Measurements from ENCODE around the gene TNC.

Gene TNC

DNA sequence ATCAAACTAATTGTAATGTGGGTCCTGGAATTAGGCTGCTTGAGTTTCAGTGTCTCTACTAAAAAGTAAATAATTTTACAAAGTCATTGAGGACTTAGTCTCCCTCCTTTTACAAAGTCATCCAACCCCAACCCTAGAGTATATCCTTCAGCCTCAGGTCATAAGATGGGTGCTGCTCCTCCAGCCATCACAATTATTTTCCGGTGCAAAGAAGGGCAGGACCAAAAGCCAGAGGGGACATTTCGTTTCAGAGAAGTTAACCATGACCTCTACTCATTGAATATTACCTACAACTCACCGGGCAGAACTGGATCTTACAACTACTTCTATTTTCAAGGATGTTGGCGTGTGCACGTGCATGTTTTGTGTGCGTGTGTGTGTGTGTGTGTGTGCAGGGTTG lies 127.1 kb downstream of the TNC start:
- no peaks in the 10 kb centered on the region for H3K79me1 ChIP-seq (ENCODE audit: low read length)
- H3K18ac ChIP-seq (ENCODE audit: low read length), result no peak overlapping the region
- H3K56ac ChIP-seq (ENCODE audit: low read length), result no peak overlapping the region
- H2BK120ac ChIP-seq (ENCODE audit: low read depth, low read length), result no peak overlapping the region
- no CpG with 5 or more reads among the region's 6 CpGs for WGBS (ENCODE audit: extremely low coverage, insufficient coverage, low lambda C conversion rate)
- H2BK5ac ChIP-seq (ENCODE audit: low read length), result no peak overlapping the region
- no peak overlapping the region for H2BK15ac ChIP-seq (replicated peaks; ENCODE audit: low read depth)
- H3K23ac ChIP-seq (ENCODE audit: low read length), result no peak overlapping the region
- no peak overlapping the region for H3K9ac ChIP-seq (ENCODE audit: low read length)
- H3K4me1 ChIP-seq (ENCODE audit: control insufficient read depth, low read depth, low read length), result no peaks in the 10 kb centered on the region
- H3K27me3 ChIP-seq (ENCODE audit: insufficient read depth, low read length, poor library complexity), result no peaks in the 10 kb centered on the region
- no peak overlapping the region for H3K4me3 ChIP-seq (ENCODE audit: low read length)
- no peak overlapping the region for H4K5ac ChIP-seq (ENCODE audit: low read length)
- no peaks in the 10 kb centered on the region for H3K79me2 ChIP-seq (ENCODE audit: control insufficient read depth, insufficient read depth, low read length)
- no peak overlapping the region for H3K27ac ChIP-seq (ENCODE audit: low read depth, low read length)
- H3K36me3 ChIP-seq (ENCODE audit: control insufficient read depth, insufficient read depth, low read length), result no peaks in the 10 kb centered on the region
- DNase-seq, result no peak
- no peak overlapping the region for H3K4me2 ChIP-seq (ENCODE audit: low read length)
- H4K8ac ChIP-seq (ENCODE audit: low read depth, low read length), result no peak overlapping the region
- H2AK5ac ChIP-seq (ENCODE audit: low read length), result no peak overlapping the region
- H3K4ac ChIP-seq (ENCODE audit: low read depth, low read length), result no peak overlapping the region

DNA sequence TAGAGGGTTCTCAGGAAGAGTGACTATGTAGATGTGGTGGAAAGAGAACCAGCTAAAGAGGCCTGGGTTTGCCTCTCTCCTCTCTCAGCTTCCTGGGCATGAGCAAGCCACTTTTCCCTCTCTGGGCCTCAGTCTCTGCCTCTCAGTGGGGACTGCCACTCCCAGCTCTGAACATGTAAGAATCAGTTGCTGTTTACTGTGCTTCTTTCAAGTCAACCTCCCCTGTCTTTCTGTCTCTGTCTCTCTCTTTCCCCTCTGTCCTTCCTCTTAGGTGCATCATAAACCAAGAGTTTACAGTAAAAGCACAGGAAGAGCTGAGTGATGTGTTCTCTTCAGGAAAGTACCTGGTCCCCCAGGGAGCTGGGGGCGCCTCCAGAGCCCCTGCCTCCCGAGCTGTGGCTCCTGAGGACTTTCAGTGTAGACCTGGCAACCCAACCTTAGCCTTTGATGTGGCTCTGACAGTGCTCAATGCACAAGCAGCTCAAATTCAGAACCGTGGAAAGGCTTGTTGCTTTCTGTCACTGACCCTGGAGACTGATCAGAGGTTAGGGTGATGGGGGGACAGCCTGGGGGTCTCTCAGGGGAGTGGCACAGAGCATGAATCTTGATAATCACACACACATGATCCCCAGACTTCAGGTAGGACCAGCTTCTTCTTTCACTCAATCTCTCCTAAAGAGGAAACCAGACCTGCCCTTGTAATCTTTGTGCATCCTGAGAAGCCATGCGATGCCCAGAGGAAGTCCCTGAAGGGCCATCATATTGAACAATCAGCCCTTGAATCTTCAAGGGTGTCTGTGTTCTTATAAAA lies 128.2 kb downstream of the TNC start:
- WGBS (ENCODE audit: extremely low coverage, insufficient coverage, low lambda C conversion rate), result no CpG with 5 or more reads among the region's 4 CpGs
- Histone ChIP-seq H4K8ac (ENCODE audit: low read depth, low read length) (no peak overlapping the region), H3K4me1 (ENCODE audit: control insufficient read depth, low read depth, low read length) (no peaks in the 10 kb centered on the region), H3K56ac (ENCODE audit: low read length) (no peak overlapping the region), H3K27ac (ENCODE audit: low read depth, low read length) (no peak overlapping the region), H4K5ac (ENCODE audit: low read length) (no peak overlapping the region), H3K27me3 (ENCODE audit: insufficient read depth, low read length, poor library complexity) (no peaks in the 10 kb centered on the region), H3K36me3 (ENCODE audit: control insufficient read depth, insufficient read depth, low read length) (no peaks in the 10 kb centered on the region), H3K79me2 (ENCODE audit: control insufficient read depth, insufficient read depth, low read length) (no peaks in the 10 kb centered on the region), H3K9ac (ENCODE audit: low read length) (no peak overlapping the region), H3K4me2 (ENCODE audit: low read length) (no peak overlapping the region), H3K23ac (ENCODE audit: low read length) (no peak overlapping the region), H2BK120ac (ENCODE audit: low read depth, low read length) (no peak overlapping the region), H2BK5ac (ENCODE audit: low read length) (no peak overlapping the region), H2BK15ac (replicated peaks; ENCODE audit: low read depth) (no peak overlapping the region), H3K4ac (ENCODE audit: low read depth, low read length) (no peak overlapping the region), H3K79me1 (ENCODE audit: low read length) (no peaks in the 10 kb centered on the region), H2AK5ac (ENCODE audit: low read length) (no peak overlapping the region), H3K18ac (ENCODE audit: low read length) (no peak overlapping the region), H3K4me3 (ENCODE audit: low read length) (no peak overlapping the region)
- no peak for DNase-seq

DNA sequence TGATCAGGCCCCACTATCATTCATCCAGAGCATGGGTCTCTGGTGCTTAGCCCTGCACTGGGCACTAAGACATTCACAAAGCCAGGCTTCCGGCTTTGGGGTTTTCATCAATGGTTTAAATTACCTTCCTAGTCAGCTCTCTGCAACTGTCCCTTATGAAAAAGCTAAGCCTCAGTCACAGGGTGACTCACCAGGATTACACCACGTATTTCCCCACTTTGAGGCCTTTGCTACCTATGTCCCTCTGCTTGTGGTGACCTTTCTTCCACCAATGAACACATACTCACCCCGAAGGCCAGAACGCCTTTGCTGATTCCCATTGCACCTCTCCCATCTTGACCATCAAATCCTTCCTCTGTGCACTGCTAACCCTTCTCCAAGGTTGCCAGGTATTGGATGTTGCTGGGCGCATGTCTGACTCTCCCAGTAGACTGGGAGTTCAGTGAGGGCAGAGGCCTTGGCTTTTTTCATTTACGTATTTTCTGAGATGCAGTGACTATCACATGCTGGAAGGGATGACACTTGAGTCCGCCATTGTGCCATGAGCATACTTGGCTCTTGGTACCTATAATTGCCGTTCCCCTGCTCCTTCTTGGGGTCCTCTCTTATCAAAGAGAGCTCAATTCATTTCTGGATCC lies 128.9 kb downstream of the TNC start:
- H3K4me3 ChIP-seq (ENCODE audit: low read length), result no peak overlapping the region
- no peak overlapping the region for H3K4me2 ChIP-seq (ENCODE audit: low read length)
- no peak for DNase-seq
- H3K27ac ChIP-seq (ENCODE audit: low read depth, low read length), result no peak overlapping the region
- no peaks in the 10 kb centered on the region for H3K79me2 ChIP-seq (ENCODE audit: control insufficient read depth, insufficient read depth, low read length)
- H3K18ac ChIP-seq (ENCODE audit: low read length), result no peak overlapping the region
- WGBS (ENCODE audit: extremely low coverage, insufficient coverage, low lambda C conversion rate), result no CpG with 5 or more reads among the region's 8 CpGs
- H4K8ac ChIP-seq (ENCODE audit: low read depth, low read length), result no peak overlapping the region
- H2AK5ac ChIP-seq (ENCODE audit: low read length), result no peak overlapping the region
- no peak overlapping the region for H2BK120ac ChIP-seq (ENCODE audit: low read depth, low read length)
- no peaks in the 10 kb centered on the region for H3K36me3 ChIP-seq (ENCODE audit: control insufficient read depth, insufficient read depth, low read length)
- no peak overlapping the region for H3K4ac ChIP-seq (ENCODE audit: low read depth, low read length)
- no peak overlapping the region for H4K5ac ChIP-seq (ENCODE audit: low read length)
- H3K79me1 ChIP-seq (ENCODE audit: low read length), result no peaks in the 10 kb centered on the region
- H3K27me3 ChIP-seq (ENCODE audit: insufficient read depth, low read length, poor library complexity), result no peaks in the 10 kb centered on the region
- H3K9ac ChIP-seq (ENCODE audit: low read length), result no peak overlapping the region
- no peak overlapping the region for H2BK15ac ChIP-seq (replicated peaks; ENCODE audit: low read depth)
- no peak overlapping the region for H3K56ac ChIP-seq (ENCODE audit: low read length)
- no peak overlapping the region for H3K23ac ChIP-seq (ENCODE audit: low read length)
- no peaks in the 10 kb centered on the region for H3K4me1 ChIP-seq (ENCODE audit: control insufficient read depth, low read depth, low read length)
- H2BK5ac ChIP-seq (ENCODE audit: low read length), result no peak overlapping the region

DNA sequence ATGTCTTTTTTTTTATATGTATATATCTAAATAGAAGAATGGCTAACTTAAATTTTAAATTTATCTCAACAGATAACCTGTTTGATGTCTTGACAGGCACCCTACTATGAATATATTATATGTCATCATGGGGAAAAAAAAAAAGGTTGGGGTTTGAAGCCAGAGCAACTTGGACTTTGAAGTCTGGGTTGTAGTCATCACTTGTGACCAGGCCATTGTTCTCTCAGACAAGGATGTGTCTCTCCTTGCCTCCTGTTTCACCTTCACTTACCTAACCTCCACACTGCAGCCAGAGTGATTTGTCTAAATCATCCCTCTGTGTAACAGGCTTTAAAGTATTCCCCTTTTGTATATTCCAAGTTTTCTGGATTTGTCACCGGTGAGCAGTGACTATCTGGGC lies 130.8 kb downstream of the TNC start:
- no peak overlapping the region for H3K27ac ChIP-seq (ENCODE audit: low read depth, low read length)
- no peak overlapping the region for H3K56ac ChIP-seq (ENCODE audit: low read length)
- no peaks in the 10 kb centered on the region for H3K79me2 ChIP-seq (ENCODE audit: control insufficient read depth, insufficient read depth, low read length)
- no peak overlapping the region for H3K4ac ChIP-seq (ENCODE audit: low read depth, low read length)
- no peak overlapping the region for H3K4me3 ChIP-seq (ENCODE audit: low read length)
- H3K23ac ChIP-seq (ENCODE audit: low read length), result no peak overlapping the region
- H4K5ac ChIP-seq (ENCODE audit: low read length), result no peak overlapping the region
- no peak overlapping the region for H3K9ac ChIP-seq (ENCODE audit: low read length)
- no peak overlapping the region for H3K18ac ChIP-seq (ENCODE audit: low read length)
- no peak overlapping the region for H2BK5ac ChIP-seq (ENCODE audit: low read length)
- H3K4me2 ChIP-seq (ENCODE audit: low read length), result no peak overlapping the region
- H3K36me3 ChIP-seq (ENCODE audit: control insufficient read depth, insufficient read depth, low read length), result no peaks in the 10 kb centered on the region
- H2BK15ac ChIP-seq (replicated peaks; ENCODE audit: low read depth), result no peak overlapping the region
- no peaks in the 10 kb centered on the region for H3K79me1 ChIP-seq (ENCODE audit: low read length)
- no CpG with 5 or more reads among the region's 1 CpG for WGBS (ENCODE audit: extremely low coverage, insufficient coverage, low lambda C conversion rate)
- no peak overlapping the region for H2AK5ac ChIP-seq (ENCODE audit: low read length)
- H2BK120ac ChIP-seq (ENCODE audit: low read depth, low read length), result no peak overlapping the region
- no peaks in the 10 kb centered on the region for H3K4me1 ChIP-seq (ENCODE audit: control insufficient read depth, low read depth, low read length)
- no peaks in the 10 kb centered on the region for H3K27me3 ChIP-seq (ENCODE audit: insufficient read depth, low read length, poor library complexity)
- no peak overlapping the region for H4K8ac ChIP-seq (ENCODE audit: low read depth, low read length)
- no peak for DNase-seq

DNA sequence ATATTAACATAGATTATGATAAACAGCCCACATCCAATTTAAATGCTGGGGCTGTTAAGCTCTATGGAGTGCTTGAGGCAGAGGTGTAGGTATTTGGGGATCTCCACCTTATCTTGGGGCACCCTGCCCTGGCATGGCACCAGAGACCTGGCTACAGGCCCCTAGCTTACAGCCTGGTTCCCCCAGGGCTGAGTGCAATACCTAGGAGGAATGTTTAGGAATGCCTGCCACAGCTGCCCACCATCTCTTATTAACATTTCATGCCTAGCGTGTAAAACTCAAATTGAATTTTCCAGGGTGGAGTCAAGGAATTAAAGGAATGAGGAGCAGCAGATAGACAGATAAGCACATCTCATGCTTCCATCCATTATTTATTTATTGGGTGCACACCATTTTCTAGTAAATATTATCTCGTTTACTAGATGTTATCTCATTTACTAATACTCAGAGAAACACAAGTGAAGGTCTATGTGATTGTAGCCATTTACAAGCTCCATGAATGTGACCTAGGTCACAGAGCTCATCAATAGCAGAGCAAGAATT lies 131.9 kb downstream of the TNC start:
- H3K23ac ChIP-seq (ENCODE audit: low read length), result no peak overlapping the region
- H3K56ac ChIP-seq (ENCODE audit: low read length), result no peak overlapping the region
- no peaks in the 10 kb centered on the region for H3K4me1 ChIP-seq (ENCODE audit: control insufficient read depth, low read depth, low read length)
- H3K4me2 ChIP-seq (ENCODE audit: low read length), result no peak overlapping the region
- no peak overlapping the region for H2BK15ac ChIP-seq (replicated peaks; ENCODE audit: low read depth)
- no CpG with 5 or more reads among the region's 2 CpGs for WGBS (ENCODE audit: extremely low coverage, insufficient coverage, low lambda C conversion rate)
- H3K36me3 ChIP-seq (ENCODE audit: control insufficient read depth, insufficient read depth, low read length), result no peaks in the 10 kb centered on the region
- H3K4me3 ChIP-seq (ENCODE audit: low read length), result no peak overlapping the region
- no peak overlapping the region for H3K9ac ChIP-seq (ENCODE audit: low read length)
- H4K5ac ChIP-seq (ENCODE audit: low read length), result no peak overlapping the region
- H2BK5ac ChIP-seq (ENCODE audit: low read length), result no peak overlapping the region
- no peak overlapping the region for H3K4ac ChIP-seq (ENCODE audit: low read depth, low read length)
- H4K8ac ChIP-seq (ENCODE audit: low read depth, low read length), result no peak overlapping the region
- H3K79me2 ChIP-seq (ENCODE audit: control insufficient read depth, insufficient read depth, low read length), result no peaks in the 10 kb centered on the region
- no peak overlapping the region for H3K18ac ChIP-seq (ENCODE audit: low read length)
- no peak overlapping the region for H2AK5ac ChIP-seq (ENCODE audit: low read length)
- no peak for DNase-seq
- H3K79me1 ChIP-seq (ENCODE audit: low read length), result no peaks in the 10 kb centered on the region
- H3K27me3 ChIP-seq (ENCODE audit: insufficient read depth, low read length, poor library complexity), result no peaks in the 10 kb centered on the region
- H3K27ac ChIP-seq (ENCODE audit: low read depth, low read length), result no peak overlapping the region
- no peak overlapping the region for H2BK120ac ChIP-seq (ENCODE audit: low read depth, low read length)
